Osteoblast (primary cell): ENCODE measurements around the gene S100A5. TPM values are rescaled to one million over a fixed set of nuclear protein-coding genes. Genes with fewer than 3 reads are reported as not detected.

Experiments
- DNase-seq: peaks from one replicate; pipeline ENCODE4 v3.0.0; 2011; ENCODE audit warnings: low spot score, mixed read lengths; ENCODE audit not compliant: insufficient read length; ENCODE audit errors: missing footprints
- H2AFZ ChIP-seq: 2 replicates; pipeline ENCODE4 v1.6.0; 2011; ENCODE audit warnings: mild to moderate bottlenecking, low read length
- H3K27ac ChIP-seq: 2 replicates; pipeline ENCODE4 v1.5.1; 2011; ENCODE audit warnings: mild to moderate bottlenecking, low read depth, low read length, moderate library complexity
- H3K27me3 ChIP-seq: 2 replicates; pipeline ENCODE4 v1.6.0; 2012; ENCODE audit warnings: mild to moderate bottlenecking, control low read depth, inconsistent platforms, low read length, moderate library complexity; ENCODE audit not compliant: insufficient read depth
- H3K36me3 ChIP-seq: 2 replicates; pipeline ENCODE4 v1.5.1; 2011; ENCODE audit warnings: mild to moderate bottlenecking, low read length, control low read depth, moderate library complexity; ENCODE audit not compliant: insufficient read depth
- H3K4me1 ChIP-seq: 2 replicates; pipeline ENCODE4 v1.5.1; 2011; ENCODE audit warnings: mild to moderate bottlenecking, low read length, control low read depth, moderate library complexity; ENCODE audit not compliant: insufficient read depth
- H3K4me2 ChIP-seq: 2 replicates; pipeline ENCODE4 v1.6.0; 2011; ENCODE audit warnings: mild to moderate bottlenecking, low read length; ENCODE audit not compliant: insufficient read depth
- H3K4me3 ChIP-seq: fragments of 200-600 bp; sonication (generic); 3 replicates; pipeline ENCODE4 v1.5.1; 2012; ENCODE audit warnings: mild to moderate bottlenecking, low read length, inconsistent platforms; ENCODE audit not compliant: insufficient read depth
- H3K79me2 ChIP-seq: 2 replicates; pipeline ENCODE4 v1.6.0; 2012; ENCODE audit warnings: mild to moderate bottlenecking, low read length, control low read depth, inconsistent platforms; ENCODE audit not compliant: insufficient read depth
- H3K9me3 ChIP-seq: 2 replicates; pipeline ENCODE4 v1.5.1; 2011; ENCODE audit warnings: low read depth, low read length, control low read depth
- H4K20me1 ChIP-seq: 2 replicates; pipeline ENCODE4 v1.6.0; 2012; ENCODE audit warnings: mild to moderate bottlenecking, low read length, control low read depth; ENCODE audit not compliant: insufficient read depth
- CTCF ChIP-seq: IDR thresholded peaks from 2 replicates; pipeline ENCODE4 v1.5.1; 2011; ENCODE audit warnings: mild to moderate bottlenecking, low read depth, low read length, moderate library complexity; ENCODE audit errors: extremely low read depth
- total RNA-seq: library from RNA; depleted of rRNA; stranded (reverse); fragments of >200 nt; gene quantifications from 2 replicates; pipeline ENCODE4 v1.2.3, GENCODE V29; 2012

Gene S100A5
- total RNA-seq, 1 donor, result not detected

GRCh38 chr1:153498746-153499145 lies 42.0 kb downstream of the S100A5 start:
- no peak for DNase-seq
- H2AFZ ChIP-seq, result no peak overlapping the region
- no peaks in the 10 kb centered on the region for H4K20me1 ChIP-seq
- no peaks in the 10 kb centered on the region for H3K9me3 ChIP-seq
- no peak for TF ChIP-seq CTCF
- H3K36me3 ChIP-seq, result no peaks in the 10 kb centered on the region
- no peak overlapping the region for H3K4me2 ChIP-seq
- H3K27me3 ChIP-seq, result peaks cover 8% of the 10 kb centered on the region
- H3K4me3 ChIP-seq, result no peak overlapping the region
- no peaks in the 10 kb centered on the region for H3K4me1 ChIP-seq
- no peak overlapping the region for H3K27ac ChIP-seq
- H3K79me2 ChIP-seq, result no peaks in the 10 kb centered on the region

DNA sequence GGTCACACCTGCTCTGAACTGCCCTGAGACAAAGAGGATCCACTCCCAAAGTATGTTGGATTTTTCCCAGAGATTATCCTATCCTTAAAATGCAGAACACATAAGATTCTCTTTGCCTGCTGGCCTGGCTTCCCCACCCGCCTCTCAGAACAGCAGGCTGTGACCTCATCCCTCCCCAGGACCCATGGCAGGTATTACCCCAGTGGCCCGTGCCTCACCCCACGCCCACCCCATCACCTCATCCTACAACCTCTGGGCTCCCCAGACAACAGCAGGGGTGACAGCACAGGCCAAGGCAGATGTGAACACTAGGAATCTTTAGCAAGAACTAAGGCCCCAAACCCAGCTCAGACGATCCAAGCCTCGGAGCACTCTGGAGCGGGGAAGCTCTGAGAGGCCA lies 45.2 kb downstream of the S100A5 start:
- H3K4me1 ChIP-seq, result peaks cover 10% of the 10 kb centered on the region
- H2AFZ ChIP-seq, result no peak overlapping the region
- H4K20me1 ChIP-seq, result no peaks in the 10 kb centered on the region
- no peak overlapping the region for H3K4me3 ChIP-seq
- H3K9me3 ChIP-seq, result no peaks in the 10 kb centered on the region
- H3K36me3 ChIP-seq, result no peaks in the 10 kb centered on the region
- TF ChIP-seq CTCF, result no peak
- H3K27ac ChIP-seq, result no peak overlapping the region
- H3K4me2 ChIP-seq, result no peak overlapping the region
- DNase-seq, result no peak
- H3K79me2 ChIP-seq, result no peaks in the 10 kb centered on the region
- H3K27me3 ChIP-seq, result peaks cover 8% of the 10 kb centered on the region

DNA sequence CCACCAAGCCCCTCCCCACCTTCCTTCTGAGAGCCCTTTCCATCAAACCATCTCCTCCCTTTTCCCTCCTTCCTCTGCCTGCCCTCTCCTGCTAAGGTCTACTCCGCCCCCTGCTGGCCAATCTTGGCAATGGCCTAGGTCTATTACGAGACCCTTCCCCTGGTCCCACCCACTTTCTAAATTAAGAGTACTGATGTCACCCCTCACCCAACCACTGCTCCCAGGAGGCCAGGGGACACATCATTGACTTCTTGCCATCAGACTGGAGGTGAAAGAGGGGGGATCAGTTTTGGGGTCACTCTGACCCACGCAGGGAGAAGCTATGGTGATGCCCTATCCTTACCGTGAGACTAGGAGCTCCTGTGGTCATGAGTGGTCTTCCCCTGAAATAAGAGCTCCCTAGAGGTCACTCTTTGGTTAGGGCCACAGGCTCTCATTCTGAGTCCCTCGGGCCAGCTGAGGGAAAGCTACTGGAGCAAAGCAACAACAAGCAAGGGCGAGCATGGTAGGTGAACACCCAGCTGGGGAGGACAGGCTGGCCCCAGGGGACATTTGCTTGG lies 45.7 kb downstream of the S100A5 start:
- Histone ChIP-seq H2AFZ (no peak overlapping the region), H3K4me3 (no peak overlapping the region), H3K4me2 (no peak overlapping the region), H3K9me3 (no peaks in the 10 kb centered on the region), H3K36me3 (no peaks in the 10 kb centered on the region), H4K20me1 (peaks cover 1% of the 10 kb centered on the region), H3K79me2 (no peaks in the 10 kb centered on the region), H3K27me3 (peaks cover 8% of the 10 kb centered on the region), H3K4me1 (peaks cover 14% of the 10 kb centered on the region), H3K27ac (no peak overlapping the region)
- peak; percentile 98 for TF ChIP-seq CTCF
- no peak for DNase-seq

- no peaks in the 10 kb centered on the region for H3K36me3 ChIP-seq
- no peaks in the 10 kb centered on the region for H3K9me3 ChIP-seq
- no peak for TF ChIP-seq CTCF
- peaks cover 5% of the 10 kb centered on the region for H3K27me3 ChIP-seq
- no peak overlapping the region for H3K4me2 ChIP-seq
- H3K27ac ChIP-seq, result no peak overlapping the region
- no peak overlapping the region for H3K4me3 ChIP-seq
- H2AFZ ChIP-seq, result no peak overlapping the region
- H4K20me1 ChIP-seq, result peaks cover 3% of the 10 kb centered on the region
- DNase-seq, result no peak
- peaks cover 22% of the 10 kb centered on the region for H3K4me1 ChIP-seq
- H3K79me2 ChIP-seq, result no peaks in the 10 kb centered on the region
These were observed 47.3 kb downstream of the S100A5 start for GRCh38 chr1:153493343-153493960.
